Smooth muscle cell (in vitro differentiated cells): ENCODE data around the gene ZP3. TPM values are rescaled to one million over a fixed set of nuclear protein-coding genes. Genes with fewer than 3 reads are reported as not detected.
"Not testable (repeated sequence)": the region's sequence is repeated elsewhere in the genome, so short reads cannot be mapped to it uniquely, and the experiment has no call there.

Source experiments
- DNase-seq: peaks from one replicate; lab custom pipeline; 2025; ENCODE audit not compliant: unreplicated experiment; lab: John Stamatoyannopoulos, UW
- H2AFZ ChIP-seq: fragments of 200-600 bp; sonication (generic); 2 replicates; pipeline ENCODE4 v1.6.0; 2016; ENCODE audit warnings: antibody characterized with exemption, low read depth, mild to moderate bottlenecking
- H3F3A ChIP-seq: fragments of 200-600 bp; sonication (generic); 2 replicates; pipeline ENCODE4 v1.6.0; 2017; ENCODE audit warnings: antibody characterized with exemption, low read depth
- H3K27ac ChIP-seq: fragments of 200-600 bp; sonication (generic); 2 replicates; pipeline ENCODE4 v1.5.1; 2016; ENCODE audit warnings: low read depth, mild to moderate bottlenecking
- H3K27me3 ChIP-seq: fragments of 200-600 bp; sonication (generic); 2 replicates; pipeline ENCODE4 v1.6.1; 2016; ENCODE audit warnings: low read depth, mild to moderate bottlenecking
- H3K36me3 ChIP-seq: fragments of 200-600 bp; sonication (generic); 2 replicates; pipeline ENCODE4 v1.5.1; 2016; ENCODE audit warnings: low read depth
- H3K4me1 ChIP-seq: fragments of 200-600 bp; sonication (generic); 2 replicates; pipeline ENCODE4 v1.5.1; 2016; ENCODE audit warnings: low read depth
- H3K4me2 ChIP-seq: fragments of 200-600 bp; sonication (generic); 2 replicates; pipeline ENCODE4 v1.6.0; 2016; ENCODE audit warnings: mild to moderate bottlenecking
- H3K4me3 ChIP-seq: fragments of 200-600 bp; sonication (generic); 2 replicates; pipeline ENCODE4 v1.5.1; 2016; ENCODE audit warnings: mild to moderate bottlenecking
- H3K79me2 ChIP-seq: fragments of 200-600 bp; sonication (generic); 2 replicates; pipeline ENCODE4 v1.6.0; 2016; ENCODE audit warnings: low read depth, mild to moderate bottlenecking
- H3K9ac ChIP-seq: fragments of 200-600 bp; sonication (generic); 2 replicates; pipeline ENCODE4 v1.6.0; 2016; ENCODE audit warnings: low read depth
- H3K9me3 ChIP-seq: fragments of 200-600 bp; sonication (generic); replicated peaks from 2 replicates; pipeline ENCODE4 v1.5.1; 2016; ENCODE audit warnings: low read depth
- H4K20me1 ChIP-seq: fragments of 200-600 bp; sonication (generic); 2 replicates; pipeline ENCODE4 v1.6.0; 2016; ENCODE audit warnings: low read depth
- CTCF ChIP-seq: fragments of 200-600 bp; sonication (generic); IDR thresholded peaks from 2 replicates; pipeline ENCODE4 v1.5.1; 2017; ENCODE audit warnings: borderline replicate concordance, mild to moderate bottlenecking, antibody characterized with exemption; ENCODE audit not compliant: insufficient read depth, poor library complexity, severe bottlenecking
- WGBS: methylation state at CpG from one replicate; pipeline ENCODE4 v1.1.7; 2016; ENCODE audit warnings: low lambda C conversion rate; 5-methylcytosine and 5-hydroxymethylcytosine counted together
- polyA plus RNA-seq: library from polyadenylated mRNA; unstranded; fragments of >200 nt; fragmentation: Nextera tagmentation; extraction: Ambion mirVana; gene quantifications from 2 replicates; pipeline ENCODE4 v1.2.1, GENCODE V29; 2016
- total RNA-seq: library from RNA; depleted of rRNA; stranded (reverse); fragments of >200 nt; gene quantifications from 2 replicates; pipeline ENCODE4 v1.2.3, GENCODE V29; 2014

ZP3 gene
- total and polyA plus RNA-seq, 2 experiments from 2014 or later: 1.3 to 1.6 TPM

- DNase-seq: no peak
- H3K9me3 ChIP-seq: no peaks in the 10 kb centered on the region
- WGBS: 71% methylated on average over 7 of the region's 7 CpGs
- no peak for TF ChIP-seq CTCF
- H2AFZ ChIP-seq: no peak overlapping the region
- H3F3A ChIP-seq: peaks cover 18% of the 10 kb centered on the region
- no peaks in the 10 kb centered on the region for H3K36me3 ChIP-seq
- H3K79me2 ChIP-seq: no peaks in the 10 kb centered on the region
- H3K27me3 ChIP-seq: no peaks in the 10 kb centered on the region
- H4K20me1 ChIP-seq: no peaks in the 10 kb centered on the region
- H3K9ac ChIP-seq: peak overlapping the region; percentile 58
- no peak overlapping the region for H3K4me3 ChIP-seq
- no peaks in the 10 kb centered on the region for H3K4me1 ChIP-seq
- peak overlapping the region; percentile 92 for H3K27ac ChIP-seq
- H3K4me2 ChIP-seq: peak overlapping the region; percentile 79
Observed at GRCh38 chr7:76380623-76380966, 44.2 kb upstream of the ZP3 start.

GRCh38 chr7:76381814-76382213 lies 42.9 kb upstream of the ZP3 start:
- Histone ChIP-seq H4K20me1 (no peaks in the 10 kb centered on the region), H3K4me2 (no peak overlapping the region), H3K79me2 (no peaks in the 10 kb centered on the region), H2AFZ (no peak overlapping the region), H3K4me1 (no peaks in the 10 kb centered on the region), H3K9ac (no peak overlapping the region), H3K4me3 (no peak overlapping the region), H3K27ac (no peak overlapping the region), H3F3A (peaks cover 18% of the 10 kb centered on the region), H3K9me3 (no peaks in the 10 kb centered on the region), H3K27me3 (no peaks in the 10 kb centered on the region), H3K36me3 (no peaks in the 10 kb centered on the region)
- TF ChIP-seq CTCF: peak; percentile 29
- DNase-seq: no peak
- WGBS: 99% methylated on average over 7 of the region's 7 CpGs

- no peak overlapping the region for H3K9ac ChIP-seq
- H3K79me2 ChIP-seq: no peaks in the 10 kb centered on the region
- peaks cover 18% of the 10 kb centered on the region for H3F3A ChIP-seq
- H2AFZ ChIP-seq: no peak overlapping the region
- H3K36me3 ChIP-seq: no peaks in the 10 kb centered on the region
- H3K9me3 ChIP-seq: no peaks in the 10 kb centered on the region
- 76% methylated on average over 13 of the region's 13 CpGs for WGBS
- no peaks in the 10 kb centered on the region for H3K27me3 ChIP-seq
- H3K4me3 ChIP-seq: no peak overlapping the region
- no peaks in the 10 kb centered on the region for H4K20me1 ChIP-seq
- no peak for DNase-seq
- TF ChIP-seq CTCF: no peak
- H3K4me2 ChIP-seq: no peak overlapping the region
- H3K27ac ChIP-seq: no peak overlapping the region
- H3K4me1 ChIP-seq: no peaks in the 10 kb centered on the region
Observed at GRCh38 chr7:76383089-76383944, 41.4 kb upstream of the ZP3 start.

GRCh38 chr7:76386691-76387260 lies 38.0 kb upstream of the ZP3 start:
- Histone ChIP-seq H3K27me3 (no peaks in the 10 kb centered on the region), H3F3A (no peaks in the 10 kb centered on the region), H3K4me3 (no peak overlapping the region), H3K27ac (peak overlapping the region; percentile 45), H2AFZ (peak overlapping the region; percentile 25), H3K4me1 (peaks cover 4% of the 10 kb centered on the region), H3K9me3 (no peaks in the 10 kb centered on the region), H3K4me2 (no peak overlapping the region), H3K9ac (no peak overlapping the region), H4K20me1 (no peaks in the 10 kb centered on the region), H3K79me2 (no peaks in the 10 kb centered on the region), H3K36me3 (no peaks in the 10 kb centered on the region)
- WGBS: 61% methylated on average over 11 of the region's 11 CpGs
- no peak for TF ChIP-seq CTCF
- DNase-seq: no peak

GRCh38 chr7:76387789-76388188 lies 37.0 kb upstream of the ZP3 start:
- H3K9ac ChIP-seq, H3K27ac ChIP-seq, H4K20me1 ChIP-seq, H3F3A ChIP-seq, H3K27me3 ChIP-seq, H3K79me2 ChIP-seq, H3K4me2 ChIP-seq, H2AFZ ChIP-seq, DNase-seq, H3K9me3 ChIP-seq, H3K36me3 ChIP-seq, H3K4me1 ChIP-seq, H3K4me3 ChIP-seq: not testable (repeated sequence)
- 95% methylated on average over 6 of the region's 6 CpGs for WGBS
